ENCODE measurements around the gene TMCC3. TPM values are rescaled to one million over a fixed set of nuclear protein-coding genes. Genes with fewer than 3 reads are reported as not detected.

TMCC3 gene
- total RNA-seq, 2 experiments from 2014 or later: 0.05 TPM; not detected in 1

DNA sequence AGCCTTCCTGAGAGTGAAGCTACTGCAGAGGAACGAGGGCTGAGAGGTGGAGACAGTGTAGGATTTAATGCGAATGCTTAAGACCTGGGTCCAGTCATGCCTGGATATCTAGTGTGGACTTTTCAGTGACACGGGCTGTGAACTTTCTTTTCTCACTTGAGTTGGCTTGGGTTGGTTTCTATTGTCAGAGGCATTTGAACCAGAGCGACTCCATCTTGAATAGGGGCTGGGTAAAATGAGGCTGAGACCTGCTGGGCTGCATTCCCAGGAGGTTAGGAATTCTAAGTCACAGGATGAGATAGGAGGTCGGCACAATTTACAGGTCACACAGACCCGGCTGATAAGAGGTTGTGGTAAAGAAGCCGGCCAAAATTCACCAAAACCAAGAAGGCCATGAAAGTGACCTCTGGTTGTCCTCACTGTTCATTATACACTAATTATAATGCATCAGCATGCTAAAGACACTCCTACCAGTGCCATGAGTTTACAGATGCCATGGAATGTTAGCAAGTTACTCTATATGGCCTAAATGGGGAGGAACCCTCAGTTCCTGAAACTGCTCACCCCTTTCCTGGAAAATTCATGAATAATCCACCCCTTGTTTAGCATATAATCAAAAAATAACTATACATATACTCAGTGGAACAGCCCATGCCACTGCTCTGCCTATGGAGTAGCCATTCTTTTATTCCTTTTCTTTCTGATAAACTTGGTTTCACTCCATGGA, 34.2 kb upstream of the TMCC3 start:
- Mint-ChIP-seq H3K4me3 (no peak overlapping the region), H3K4me1 (ENCODE audit: low read depth) (no peaks in the 10 kb centered on the region), H3K27me3 (ENCODE audit: low read depth) (no peaks in the 10 kb centered on the region), H3K9me3 (no peaks in the 10 kb centered on the region), H3K27ac (no peak overlapping the region), H3K36me3 (ENCODE audit: low read depth) (no peaks in the 10 kb centered on the region)
- DNase-seq: no peak
- intact Hi-C loops (cut with micrococcal nuclease): loop anchor here (5.0 kb wide), 1 partner anchor 62 kb away; no protein-coding TSS in a partner anchor
- CTCF ChIA-PET: interaction anchor here (0.6 kb wide), 1 partner anchor 850 kb away, joined by 3 read pairs; no protein-coding TSS in a partner anchor

DNA sequence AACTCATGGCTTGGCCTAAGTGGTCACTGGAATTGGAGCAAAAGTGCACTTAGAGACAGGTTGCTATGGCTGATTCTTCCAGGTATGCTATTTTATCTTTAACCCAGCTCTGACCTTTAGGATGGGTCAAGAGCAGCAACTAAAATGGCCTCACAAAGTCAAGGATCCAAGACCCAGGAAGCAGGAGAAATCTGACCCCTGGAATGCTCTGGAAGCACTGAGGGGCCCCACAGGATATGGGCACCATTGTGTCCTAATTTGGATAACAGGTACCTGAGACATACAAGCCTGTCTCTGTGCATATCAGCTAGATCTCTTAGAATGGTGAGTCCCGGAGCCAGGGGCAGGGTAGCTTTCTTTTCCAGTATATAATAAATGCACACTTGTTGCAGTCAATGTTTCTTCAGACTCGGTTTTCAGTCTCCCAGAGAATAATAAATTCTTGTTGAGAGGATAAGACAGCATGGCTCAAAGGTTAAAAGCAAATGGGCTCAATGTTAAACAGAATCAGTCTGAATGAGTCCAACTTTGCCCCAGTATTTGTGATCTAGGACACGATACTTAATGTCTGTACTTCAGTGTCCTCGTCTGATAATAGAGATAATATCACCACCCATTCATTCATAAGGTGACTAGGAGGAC, 29.3 kb upstream of the TMCC3 start:
- no peaks in the 10 kb centered on the region for H3K36me3 Mint-ChIP-seq (ENCODE audit: low read depth)
- H3K27me3 Mint-ChIP-seq (ENCODE audit: low read depth): peaks cover 13% of the 10 kb centered on the region
- H3K4me3 Mint-ChIP-seq: no peak overlapping the region
- H3K27ac Mint-ChIP-seq: no peak overlapping the region
- no peak for DNase-seq
- CTCF ChIA-PET: no interaction called here
- H3K4me1 Mint-ChIP-seq (ENCODE audit: low read depth): peaks cover 9% of the 10 kb centered on the region
- intact Hi-C loops (cut with micrococcal nuclease): no loop called here
- no peaks in the 10 kb centered on the region for H3K9me3 Mint-ChIP-seq

DNA sequence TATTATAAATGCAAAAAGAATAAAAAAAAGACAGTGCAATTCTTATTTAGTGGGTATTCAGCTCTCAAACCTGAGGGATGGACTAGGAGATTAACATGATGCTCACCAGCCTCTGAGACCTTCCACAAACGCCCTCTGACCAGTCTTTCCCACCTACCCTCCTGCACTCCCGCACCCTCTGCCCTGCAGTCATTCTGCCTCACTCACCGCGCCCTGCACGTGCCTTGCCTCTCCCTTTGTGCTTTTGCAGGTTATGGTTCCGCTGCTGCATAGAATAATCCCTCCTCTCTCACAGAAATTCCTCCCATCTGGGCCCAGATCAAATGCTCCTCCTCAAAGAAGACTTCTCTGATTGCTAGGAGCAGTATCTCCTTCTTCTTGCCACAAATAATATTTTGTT, 28.5 kb upstream of the TMCC3 start:
- Mint-ChIP-seq H3K27ac (no peak overlapping the region), H3K27me3 (ENCODE audit: low read depth) (peaks cover 14% of the 10 kb centered on the region), H3K4me1 (ENCODE audit: low read depth) (peaks cover 9% of the 10 kb centered on the region), H3K36me3 (ENCODE audit: low read depth) (no peaks in the 10 kb centered on the region), H3K4me3 (no peak overlapping the region), H3K9me3 (no peaks in the 10 kb centered on the region)
- CTCF ChIA-PET: no interaction called here
- intact Hi-C loops (cut with micrococcal nuclease): no loop called here
- no peak for DNase-seq

DNA sequence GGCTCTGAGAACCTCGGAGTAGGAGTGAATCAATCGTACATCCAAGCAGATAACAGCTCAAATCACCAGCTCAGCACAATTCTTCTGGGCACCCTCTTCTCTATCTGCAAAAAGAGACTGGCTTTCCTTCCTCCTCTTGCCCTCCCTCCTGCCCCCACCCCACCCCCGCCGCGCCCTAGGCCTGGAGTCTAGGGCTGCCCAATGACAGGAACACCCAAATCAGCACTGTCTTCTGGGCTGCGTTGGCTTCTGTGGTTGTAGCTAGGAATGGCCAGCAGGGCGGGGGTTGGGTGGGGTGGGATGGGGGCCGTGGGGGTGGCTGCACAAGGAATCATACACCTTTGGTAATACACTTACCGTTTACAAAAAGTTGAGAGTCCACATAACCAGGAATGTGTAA, 28.0 kb upstream of the TMCC3 start:
- intact Hi-C loops (cut with micrococcal nuclease): no loop called here
- Mint-ChIP-seq H3K4me1 (ENCODE audit: low read depth) (peaks cover 9% of the 10 kb centered on the region), H3K27me3 (ENCODE audit: low read depth) (peaks cover 14% of the 10 kb centered on the region), H3K4me3 (no peak overlapping the region), H3K27ac (no peak overlapping the region), H3K9me3 (no peaks in the 10 kb centered on the region), H3K36me3 (ENCODE audit: low read depth) (no peaks in the 10 kb centered on the region)
- CTCF ChIA-PET: no interaction called here
- DNase-seq: no peak

DNA sequence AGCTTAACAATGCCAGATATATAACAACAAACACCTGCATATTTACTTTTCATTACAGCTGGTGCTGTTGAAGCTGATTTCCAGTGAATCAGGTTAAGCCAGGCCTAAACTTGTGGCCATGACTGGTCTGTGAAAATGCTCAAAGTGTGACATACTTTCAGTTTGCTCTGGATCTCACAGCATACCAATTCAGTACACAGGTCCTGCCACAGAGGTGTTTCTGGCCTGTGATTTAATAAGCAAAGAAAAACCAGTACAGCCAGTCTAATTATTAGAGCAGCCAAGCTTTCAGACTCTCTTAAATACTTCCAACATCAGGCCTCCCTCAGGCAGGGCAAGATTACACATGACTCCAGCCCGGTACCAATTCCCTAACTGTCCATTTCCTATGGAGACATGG, 27.4 kb upstream of the TMCC3 start:
- Mint-ChIP-seq H3K27ac (no peak overlapping the region), H3K27me3 (ENCODE audit: low read depth) (peaks cover 14% of the 10 kb centered on the region), H3K36me3 (ENCODE audit: low read depth) (no peaks in the 10 kb centered on the region), H3K4me1 (ENCODE audit: low read depth) (peaks cover 9% of the 10 kb centered on the region), H3K4me3 (no peak overlapping the region), H3K9me3 (no peaks in the 10 kb centered on the region)
- no peak for DNase-seq
- CTCF ChIA-PET: no interaction called here
- intact Hi-C loops (cut with micrococcal nuclease): no loop called here

DNA sequence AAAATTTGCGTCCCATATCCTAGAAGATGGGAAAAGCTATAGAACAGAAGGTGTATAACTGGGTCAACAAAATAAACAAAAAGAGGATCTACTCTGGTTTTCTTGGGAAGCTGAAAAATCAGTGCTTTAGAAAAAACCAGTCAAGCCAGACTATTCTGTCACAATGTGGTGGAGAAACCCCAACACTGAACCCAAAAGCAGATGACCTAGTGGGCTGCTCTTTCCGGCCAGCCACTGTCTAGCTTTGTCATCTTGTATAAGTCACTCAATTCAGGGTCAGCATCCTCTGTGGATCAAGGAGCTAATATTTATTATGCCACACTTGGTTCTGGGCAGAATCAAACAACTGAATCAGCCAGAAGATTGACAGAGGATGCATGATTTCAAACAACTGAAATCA, 26.6 kb upstream of the TMCC3 start:
- Mint-ChIP-seq H3K9me3 (no peaks in the 10 kb centered on the region), H3K27ac (no peak overlapping the region)

DNA sequence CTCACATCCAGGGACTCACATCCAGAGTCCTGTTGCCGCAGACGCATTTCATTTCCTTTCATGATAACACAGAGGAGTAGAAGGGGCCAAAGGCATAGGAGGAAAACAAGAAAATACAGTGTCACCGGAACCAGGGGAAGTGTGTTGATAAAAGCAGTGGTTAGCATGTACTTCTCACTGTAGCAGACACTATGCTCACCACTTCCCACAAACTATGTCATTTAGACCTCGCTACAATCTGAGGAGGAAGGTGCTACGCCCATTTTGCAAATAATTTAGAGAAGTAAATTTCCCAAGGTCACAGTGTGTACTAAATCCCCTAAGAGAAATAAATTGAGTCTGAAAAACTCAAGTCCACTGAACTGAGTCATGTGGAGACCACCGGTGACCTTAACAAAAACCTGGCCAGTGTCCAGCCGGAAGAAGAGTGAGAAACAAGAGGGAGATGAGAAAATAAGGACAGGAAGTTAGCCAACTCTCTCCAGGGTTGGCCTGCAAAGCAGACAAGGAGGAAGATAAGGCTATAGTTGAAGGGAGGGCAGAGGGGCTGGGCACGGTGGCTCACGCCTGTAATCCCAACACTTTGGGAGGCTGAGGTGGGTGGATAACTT, 25.8 kb upstream of the TMCC3 start:
- CTCF ChIA-PET: no interaction called here
- no peak overlapping the region for H3K27ac Mint-ChIP-seq
- no peak overlapping the region for H3K4me3 Mint-ChIP-seq
- H3K27me3 Mint-ChIP-seq (ENCODE audit: low read depth): peaks cover 14% of the 10 kb centered on the region
- no peaks in the 10 kb centered on the region for H3K36me3 Mint-ChIP-seq (ENCODE audit: low read depth)
- no peaks in the 10 kb centered on the region for H3K9me3 Mint-ChIP-seq
- H3K4me1 Mint-ChIP-seq (ENCODE audit: low read depth): peaks cover 9% of the 10 kb centered on the region
- intact Hi-C loops (cut with micrococcal nuclease): no loop called here
- DNase-seq: peak; percentile 20

More for the DNA sequence above, 26.6 kb upstream of the TMCC3 start:
- DNase-seq: no peak
- Mint-ChIP-seq H3K4me1 (ENCODE audit: low read depth) (peaks cover 9% of the 10 kb centered on the region), H3K4me3 (no peak overlapping the region), H3K36me3 (ENCODE audit: low read depth) (no peaks in the 10 kb centered on the region), H3K27me3 (ENCODE audit: low read depth) (peaks cover 14% of the 10 kb centered on the region)
- CTCF ChIA-PET: interaction anchor here (0.5 kb wide), 1 partner anchor 697 kb away, joined by 3 read pairs; no protein-coding TSS in a partner anchor
- intact Hi-C loops (cut with micrococcal nuclease): no loop called here

DNA sequence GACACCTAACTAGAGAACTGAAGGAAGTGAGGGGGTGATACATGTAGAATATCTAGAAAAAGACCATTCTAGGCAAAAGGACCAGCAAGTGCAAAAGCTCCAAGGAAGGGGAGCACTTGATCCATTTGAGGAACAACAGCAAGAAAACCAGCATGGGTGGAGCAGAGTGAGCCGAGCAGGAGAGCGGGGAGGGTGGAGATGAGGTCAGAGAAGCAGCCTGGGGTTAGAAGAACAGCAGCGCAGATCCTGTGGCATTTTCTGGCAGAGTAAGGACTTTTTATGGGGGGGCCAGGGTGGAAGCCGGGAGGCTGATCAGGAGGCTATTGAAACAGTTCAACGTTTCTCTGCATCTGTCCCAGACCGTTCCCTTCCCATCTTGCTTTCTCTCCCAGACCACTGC, 24.5 kb upstream of the TMCC3 start:
- Mint-ChIP-seq H3K27ac (no peak overlapping the region), H3K36me3 (ENCODE audit: low read depth) (no peaks in the 10 kb centered on the region), H3K27me3 (ENCODE audit: low read depth) (peaks cover 14% of the 10 kb centered on the region), H3K4me3 (no peak overlapping the region), H3K9me3 (no peaks in the 10 kb centered on the region), H3K4me1 (ENCODE audit: low read depth) (peaks cover 9% of the 10 kb centered on the region)
- no peak for DNase-seq
- CTCF ChIA-PET: no interaction called here
- intact Hi-C loops (cut with micrococcal nuclease): no loop called here

DNA sequence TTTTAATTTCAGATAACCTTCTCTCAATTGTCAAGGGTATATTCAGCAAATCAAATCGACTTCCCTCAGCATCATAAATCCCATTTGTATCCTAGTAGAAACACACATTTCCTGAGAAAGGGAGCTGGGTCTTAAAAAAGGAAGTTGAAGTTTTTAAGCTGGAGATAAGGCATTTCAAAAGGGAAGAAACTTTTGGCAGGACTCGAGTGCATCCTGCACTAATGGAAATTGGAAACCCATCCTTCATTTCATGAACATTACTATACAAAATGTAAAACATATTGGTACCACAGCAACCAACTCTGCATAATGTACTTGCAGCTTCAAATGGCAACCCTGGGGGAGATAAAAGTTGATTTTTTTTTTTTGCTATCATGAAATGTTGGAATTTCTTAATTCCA, 23.7 kb upstream of the TMCC3 start:
- CTCF ChIA-PET: no interaction called here
- intact Hi-C loops (cut with micrococcal nuclease): no loop called here
- Mint-ChIP-seq H3K36me3 (ENCODE audit: low read depth) (no peaks in the 10 kb centered on the region), H3K9me3 (no peaks in the 10 kb centered on the region), H3K4me1 (ENCODE audit: low read depth) (peaks cover 9% of the 10 kb centered on the region), H3K27ac (no peak overlapping the region), H3K27me3 (ENCODE audit: low read depth) (peaks cover 13% of the 10 kb centered on the region), H3K4me3 (no peak overlapping the region)
- no peak for DNase-seq

DNA sequence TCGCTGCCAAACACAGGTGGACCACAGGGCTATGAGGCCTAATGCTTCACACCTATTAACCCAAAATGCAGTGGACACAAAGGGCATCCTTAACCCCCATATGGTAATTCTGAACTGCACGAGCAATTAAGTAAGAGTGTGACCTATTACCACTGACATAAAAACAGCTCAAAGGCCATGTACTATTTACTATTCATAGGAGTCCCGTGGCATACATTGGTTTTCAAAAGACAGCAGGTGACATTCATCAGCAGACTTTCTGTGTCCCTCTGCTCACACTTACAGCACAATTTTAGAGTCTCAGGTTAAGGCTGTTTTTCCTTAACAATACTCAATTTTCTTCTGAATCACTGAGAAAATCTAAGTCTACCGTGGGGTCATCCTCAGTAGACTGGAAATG, 23.1 kb upstream of the TMCC3 start:
- Mint-ChIP-seq H3K4me3 (no peak overlapping the region), H3K9me3 (no peaks in the 10 kb centered on the region), H3K27me3 (ENCODE audit: low read depth) (peaks cover 11% of the 10 kb centered on the region), H3K36me3 (ENCODE audit: low read depth) (no peaks in the 10 kb centered on the region), H3K27ac (no peak overlapping the region), H3K4me1 (ENCODE audit: low read depth) (peaks cover 9% of the 10 kb centered on the region)
- CTCF ChIA-PET: no interaction called here
- intact Hi-C loops (cut with micrococcal nuclease): no loop called here
- DNase-seq: no peak

DNA sequence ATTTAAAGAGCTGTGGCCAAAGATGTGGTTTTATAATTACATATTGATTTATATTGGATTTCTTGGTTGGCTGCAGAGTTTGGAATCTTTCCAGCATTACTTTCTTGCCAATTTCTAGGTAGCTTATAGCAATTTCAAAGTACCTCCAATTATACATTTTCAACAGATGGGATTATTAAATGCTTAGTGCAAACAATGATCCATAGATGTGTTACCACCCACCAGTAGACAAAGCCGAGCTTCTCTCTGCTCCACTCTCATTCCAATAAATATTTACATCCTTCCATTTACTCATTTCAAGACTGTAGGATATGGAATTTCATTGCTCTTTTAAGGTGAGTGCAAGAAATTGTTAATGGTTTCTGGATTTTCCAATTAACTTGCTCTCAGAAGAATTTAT, 21.6 kb upstream of the TMCC3 start:
- Mint-ChIP-seq H3K27me3 (ENCODE audit: low read depth) (peaks cover 11% of the 10 kb centered on the region), H3K4me1 (ENCODE audit: low read depth) (peaks cover 9% of the 10 kb centered on the region), H3K9me3 (no peaks in the 10 kb centered on the region), H3K36me3 (ENCODE audit: low read depth) (no peaks in the 10 kb centered on the region), H3K27ac (no peak overlapping the region), H3K4me3 (no peak overlapping the region)
- CTCF ChIA-PET: interaction anchor here (1.3 to 1.5 kb wide), 2 partner anchors 34 to 204 kb away, joined by 3 read pairs; no protein-coding TSS in a partner anchor
- intact Hi-C loops (cut with micrococcal nuclease): no loop called here
- no peak for DNase-seq

DNA sequence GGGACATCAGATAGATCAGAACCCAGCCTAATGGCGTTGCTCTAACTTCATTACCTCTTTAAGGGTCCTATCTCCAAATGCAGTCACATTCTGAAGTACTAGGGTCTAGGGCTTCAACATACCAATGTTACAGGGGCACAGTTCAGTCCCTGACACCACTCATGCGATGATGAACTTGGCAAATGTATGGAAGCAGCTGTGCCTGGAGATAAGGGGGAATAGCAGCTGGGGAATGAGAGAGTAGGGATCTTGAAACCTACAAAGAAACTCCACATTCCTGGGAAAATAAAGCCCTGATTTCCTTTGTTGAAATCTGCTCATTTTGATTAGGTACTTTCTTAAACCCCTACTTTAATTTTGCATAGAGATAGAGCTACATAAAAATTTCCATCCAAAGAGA, 20.5 kb upstream of the TMCC3 start:
- H3K36me3 Mint-ChIP-seq (ENCODE audit: low read depth): no peaks in the 10 kb centered on the region
- H3K27me3 Mint-ChIP-seq (ENCODE audit: low read depth): peaks cover 6% of the 10 kb centered on the region
- H3K27ac Mint-ChIP-seq: no peak overlapping the region
- CTCF ChIA-PET: no interaction called here
- H3K4me3 Mint-ChIP-seq: no peak overlapping the region
- intact Hi-C loops (cut with micrococcal nuclease): no loop called here
- H3K4me1 Mint-ChIP-seq (ENCODE audit: low read depth): peaks cover 3% of the 10 kb centered on the region
- no peaks in the 10 kb centered on the region for H3K9me3 Mint-ChIP-seq
- no peak for DNase-seq

DNA sequence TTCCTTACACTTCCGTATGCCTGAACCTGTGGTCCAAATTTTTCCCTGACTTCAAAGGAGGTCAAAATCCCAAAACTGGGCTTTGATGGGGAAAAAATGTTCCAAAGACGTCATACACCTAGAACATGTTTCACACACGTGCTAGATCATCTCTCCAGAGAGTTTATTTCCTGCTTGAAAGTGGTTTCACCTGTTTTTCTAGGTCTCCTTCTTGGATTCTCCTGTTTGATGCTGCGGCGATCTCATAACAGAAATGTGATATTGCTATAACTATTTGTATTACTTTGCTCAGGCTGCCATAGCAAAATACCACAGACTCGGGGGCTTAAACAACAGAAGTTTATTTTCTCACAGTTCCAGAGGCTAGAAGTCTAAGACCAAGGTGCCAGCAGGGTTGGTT, 19.7 kb upstream of the TMCC3 start:
- H3K27ac Mint-ChIP-seq: no peak overlapping the region
- H3K27me3 Mint-ChIP-seq (ENCODE audit: low read depth): peaks cover 3% of the 10 kb centered on the region
- intact Hi-C loops (cut with micrococcal nuclease): no loop called here
- no peak for DNase-seq
- no peaks in the 10 kb centered on the region for H3K4me1 Mint-ChIP-seq (ENCODE audit: low read depth)
- no peaks in the 10 kb centered on the region for H3K9me3 Mint-ChIP-seq
- no peaks in the 10 kb centered on the region for H3K36me3 Mint-ChIP-seq (ENCODE audit: low read depth)
- CTCF ChIA-PET: interaction anchor here (0.6 kb wide), 2 partner anchors 94 to 744 kb away, joined by 4 to 5 read pairs; no protein-coding TSS in a partner anchor
- no peak overlapping the region for H3K4me3 Mint-ChIP-seq

Data from activated naive CD4-positive, alpha-beta T cell treated with anti-CD3 and anti-CD28 coated beads for 36 hours (primary cell).